Measurements from ENCODE around the gene SLC17A5. TPM values are rescaled to one million over a fixed set of nuclear protein-coding genes. Genes with fewer than 3 reads are reported as not detected.
A peak's percentile ranks its signal among the peaks of the same experiment; 100 is the strongest.

The SLC17A5 gene
- total RNA-seq, 2 experiments from 2014 or later, result 5.3 to 6.2 TPM

GRCh38 chr6:73649783-73650182, 4.0 kb downstream of the SLC17A5 start:
- peak overlapping the region; percentile 76 for H3K4me3 Mint-ChIP-seq
- TF ChIP-seq, protein P1, sequence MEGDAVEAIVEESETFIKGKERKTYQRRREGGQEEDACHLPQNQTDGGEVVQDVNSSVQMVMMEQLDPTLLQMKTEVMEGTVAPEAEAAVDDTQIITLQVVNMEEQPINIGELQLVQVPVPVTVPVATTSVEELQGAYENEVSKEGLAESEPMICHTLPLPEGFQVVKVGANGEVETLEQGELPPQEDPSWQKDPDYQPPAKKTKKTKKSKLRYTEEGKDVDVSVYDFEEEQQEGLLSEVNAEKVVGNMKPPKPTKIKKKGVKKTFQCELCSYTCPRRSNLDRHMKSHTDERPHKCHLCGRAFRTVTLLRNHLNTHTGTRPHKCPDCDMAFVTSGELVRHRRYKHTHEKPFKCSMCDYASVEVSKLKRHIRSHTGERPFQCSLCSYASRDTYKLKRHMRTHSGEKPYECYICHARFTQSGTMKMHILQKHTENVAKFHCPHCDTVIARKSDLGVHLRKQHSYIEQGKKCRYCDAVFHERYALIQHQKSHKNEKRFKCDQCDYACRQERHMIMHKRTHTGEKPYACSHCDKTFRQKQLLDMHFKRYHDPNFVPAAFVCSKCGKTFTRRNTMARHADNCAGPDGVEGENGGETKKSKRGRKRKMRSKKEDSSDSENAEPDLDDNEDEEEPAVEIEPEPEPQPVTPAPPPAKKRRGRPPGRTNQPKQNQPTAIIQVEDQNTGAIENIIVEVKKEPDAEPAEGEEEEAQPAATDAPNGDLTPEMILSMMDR (IDR thresholded peaks at IDR 0.05), result no peak
- H3K4me3 ChIP-seq (ENCODE audit: low read length), result no peak overlapping the region
- H3K4me1 ChIP-seq (ENCODE audit: insufficient read depth, low read length), result peaks cover 6% of the 10 kb centered on the region
- ChIA-PET CTCF (no interaction called here), POLR2A (no interaction called here)
- no peak for DNase-seq
- H3K36me3 Mint-ChIP-seq (ENCODE audit: low read depth), result peaks cover 33% of the 10 kb centered on the region
- no peaks in the 10 kb centered on the region for H3K27me3 ChIP-seq (ENCODE audit: control insufficient read depth in 1 of 2, insufficient read depth in 2 of 2, low read length in 2 of 2)
- intact Hi-C loops (cut with DNase I, micrococcal nuclease), result loop anchor here in 1 of 2 experiments (2.0 to 10.0 kb wide), 4 partner anchors 135 to 1953 kb away; partner anchors contain the start of genes COX7A2, MTO1 and SENP6
- no peak for ATAC-seq (ENCODE audit: poor library complexity)
- H3K27ac ChIP-seq (ENCODE audit: low read depth in 1 of 2, low read length in 2 of 2), result no peak overlapping the region
- peaks cover 11% of the 10 kb centered on the region for H3K36me3 ChIP-seq (ENCODE audit: insufficient read depth, low read length)
- H3K9me3 ChIP-seq (ENCODE audit: control insufficient read depth in 1 of 2, insufficient read depth in 1 of 2, low read length in 2 of 2), result no peaks in the 10 kb centered on the region
- no peaks in the 10 kb centered on the region for H3K9me3 Mint-ChIP-seq
- H3K27me3 Mint-ChIP-seq, result no peaks in the 10 kb centered on the region
- no peak overlapping the region for H3K27ac Mint-ChIP-seq
- peaks cover 46% of the 10 kb centered on the region for H3K4me1 Mint-ChIP-seq (ENCODE audit: low read depth)

- H3K36me3 ChIP-seq (ENCODE audit: insufficient read depth, low read length), result peaks cover 11% of the 10 kb centered on the region
- intact Hi-C loops (cut with DNase I, micrococcal nuclease), result no loop called here
- Mint-ChIP-seq H3K27me3 (no peaks in the 10 kb centered on the region), H3K36me3 (ENCODE audit: low read depth) (peaks cover 23% of the 10 kb centered on the region), H3K4me1 (ENCODE audit: low read depth) (peaks cover 38% of the 10 kb centered on the region), H3K4me3 (no peak overlapping the region), H3K27ac (no peak overlapping the region), H3K9me3 (no peaks in the 10 kb centered on the region)
- no peak overlapping the region for H3K4me3 ChIP-seq (ENCODE audit: low read length)
- no peak overlapping the region for H3K27ac ChIP-seq (ENCODE audit: low read depth in 1 of 2, low read length in 2 of 2)
- H3K27me3 ChIP-seq (ENCODE audit: control insufficient read depth in 1 of 2, insufficient read depth in 2 of 2, low read length in 2 of 2), result no peaks in the 10 kb centered on the region
- H3K4me1 ChIP-seq (ENCODE audit: insufficient read depth, low read length), result no peaks in the 10 kb centered on the region
- DNase-seq, result no peak
- CTCF ChIA-PET, result no interaction called here
- TF ChIP-seq, protein P1 (IDR thresholded peaks at IDR 0.05), result no peak
- POLR2A ChIA-PET, result interaction anchor here (0.6 to 1.6 kb wide), 2 partner anchors 99 to 128 kb away, joined by 3 to 5 read pairs; partner anchors contain the start of gene EEF1A1
- no peak for ATAC-seq (ENCODE audit: poor library complexity)
- no peaks in the 10 kb centered on the region for H3K9me3 ChIP-seq (ENCODE audit: control insufficient read depth in 1 of 2, insufficient read depth in 1 of 2, low read length in 2 of 2)
Measured at GRCh38 chr6:73648166-73648565, 5.6 kb downstream of the SLC17A5 start.

GRCh38 chr6:73644941-73645591, 8.7 kb downstream of the SLC17A5 start:
- Histone ChIP-seq H3K9me3 (ENCODE audit: control insufficient read depth in 1 of 2, insufficient read depth in 1 of 2, low read length in 2 of 2) (no peaks in the 10 kb centered on the region), H3K27me3 (ENCODE audit: control insufficient read depth in 1 of 2, insufficient read depth in 2 of 2, low read length in 2 of 2) (no peaks in the 10 kb centered on the region), H3K4me1 (ENCODE audit: insufficient read depth, low read length) (no peaks in the 10 kb centered on the region), H3K4me3 (ENCODE audit: low read length) (peak overlapping the region; percentile 40), H3K27ac (ENCODE audit: low read depth in 1 of 2, low read length in 2 of 2) (no peak overlapping the region), H3K36me3 (ENCODE audit: insufficient read depth, low read length) (peaks cover 29% of the 10 kb centered on the region)
- Mint-ChIP-seq H3K27ac (no peak overlapping the region), H3K4me1 (ENCODE audit: low read depth) (peaks cover 21% of the 10 kb centered on the region), H3K4me3 (peak overlapping the region; percentile 81), H3K27me3 (no peaks in the 10 kb centered on the region), H3K9me3 (no peaks in the 10 kb centered on the region), H3K36me3 (ENCODE audit: low read depth) (peaks cover 39% of the 10 kb centered on the region)
- intact Hi-C loops (cut with DNase I, micrococcal nuclease), result no loop called here
- DNase-seq (no peak), ATAC-seq (ENCODE audit: poor library complexity) (no peak)
- ChIA-PET CTCF (interaction anchor here (0.6 to 0.7 kb wide), 4 partner anchors 14 to 79 kb away, joined by 3 read pairs; no protein-coding TSS in a partner anchor), POLR2A (interaction anchor here (0.7 to 1.3 kb wide), 3 partner anchors 9 to 132 kb away, joined by 3 to 5 read pairs (median 3); partner anchors contain the start of gene SLC17A5)
- TF ChIP-seq, protein P1 (IDR thresholded peaks at IDR 0.05), result no peak

All from CD4-positive, alpha-beta T cell (primary cell).